ENCODE results near the gene CARD10.

The CARD10 gene

DNA sequence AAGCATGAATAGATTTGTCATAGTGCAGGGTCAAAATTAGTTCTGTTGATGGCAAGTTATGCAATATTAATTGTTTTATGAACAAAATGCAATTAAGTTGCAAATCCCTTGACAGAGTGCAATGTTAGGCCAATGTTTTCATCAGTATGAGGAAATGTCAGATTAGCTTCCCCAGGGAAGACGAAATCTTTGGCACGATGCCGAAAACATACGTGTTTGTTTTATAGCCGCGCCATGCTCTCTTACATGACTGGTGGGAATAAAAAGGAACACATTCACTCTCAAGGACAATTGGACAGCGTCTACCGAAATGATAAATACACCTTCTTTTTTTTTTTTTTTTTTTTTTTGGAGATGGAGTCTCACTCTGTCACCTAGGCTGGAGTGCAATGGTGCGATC is 60.0 kb downstream of the CARD10 start:
- no peak overlapping the region for H3K4me3 ChIP-seq (ENCODE audit: low read depth, low read length)
- DNase-seq (ENCODE audit: low read depth), result no peak
- in situ Hi-C loops (cut with HindIII; ENCODE audit: low sequenced_read_pairs), result no loop called here
- TF ChIP-seq, protein P1, sequence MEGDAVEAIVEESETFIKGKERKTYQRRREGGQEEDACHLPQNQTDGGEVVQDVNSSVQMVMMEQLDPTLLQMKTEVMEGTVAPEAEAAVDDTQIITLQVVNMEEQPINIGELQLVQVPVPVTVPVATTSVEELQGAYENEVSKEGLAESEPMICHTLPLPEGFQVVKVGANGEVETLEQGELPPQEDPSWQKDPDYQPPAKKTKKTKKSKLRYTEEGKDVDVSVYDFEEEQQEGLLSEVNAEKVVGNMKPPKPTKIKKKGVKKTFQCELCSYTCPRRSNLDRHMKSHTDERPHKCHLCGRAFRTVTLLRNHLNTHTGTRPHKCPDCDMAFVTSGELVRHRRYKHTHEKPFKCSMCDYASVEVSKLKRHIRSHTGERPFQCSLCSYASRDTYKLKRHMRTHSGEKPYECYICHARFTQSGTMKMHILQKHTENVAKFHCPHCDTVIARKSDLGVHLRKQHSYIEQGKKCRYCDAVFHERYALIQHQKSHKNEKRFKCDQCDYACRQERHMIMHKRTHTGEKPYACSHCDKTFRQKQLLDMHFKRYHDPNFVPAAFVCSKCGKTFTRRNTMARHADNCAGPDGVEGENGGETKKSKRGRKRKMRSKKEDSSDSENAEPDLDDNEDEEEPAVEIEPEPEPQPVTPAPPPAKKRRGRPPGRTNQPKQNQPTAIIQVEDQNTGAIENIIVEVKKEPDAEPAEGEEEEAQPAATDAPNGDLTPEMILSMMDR (IDR thresholded peaks at IDR 0.05; ENCODE audit: low read depth, low read length, missing control alignments), result no peak

DNA sequence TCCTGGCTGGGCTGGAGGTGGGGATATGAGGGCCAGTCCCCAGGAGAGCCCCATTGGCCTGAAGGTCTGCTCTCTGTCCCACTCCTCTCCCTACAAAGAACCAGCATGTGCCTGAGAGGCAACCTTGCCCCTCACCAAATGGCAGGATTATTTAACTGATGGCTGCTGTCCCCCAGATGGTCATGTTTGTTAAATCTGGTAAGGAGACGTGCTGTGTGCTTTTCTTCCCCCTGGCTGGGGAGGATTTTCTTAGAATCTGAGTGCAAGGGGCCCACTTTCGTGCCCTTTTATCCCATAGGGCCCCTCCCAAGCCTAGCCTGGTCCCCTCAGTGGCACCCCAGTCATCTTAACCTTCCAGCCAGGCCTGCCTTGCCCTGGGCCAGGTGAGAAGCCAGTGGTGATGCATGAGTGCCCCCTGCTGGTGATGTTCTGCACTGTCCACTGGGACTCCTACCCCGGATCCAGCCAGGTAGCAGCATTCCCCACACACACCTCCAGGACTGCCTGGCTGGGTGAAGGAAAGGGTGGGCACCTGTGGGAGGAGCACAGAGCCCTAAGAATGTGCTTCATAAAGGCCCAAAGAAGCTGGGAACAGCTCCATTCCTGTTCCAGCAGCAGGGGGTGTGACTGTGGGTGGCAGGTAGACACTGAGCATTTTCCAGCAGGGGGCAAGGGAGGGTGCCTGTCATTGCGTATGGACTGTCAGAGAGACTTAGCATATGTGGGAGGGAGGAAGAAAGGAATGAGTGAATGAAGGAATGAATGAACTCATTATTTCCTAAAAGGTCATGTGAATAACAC is 61.9 kb downstream of the CARD10 start:
- in situ Hi-C loops (cut with HindIII; ENCODE audit: low sequenced_read_pairs), result no loop called here
- H3K4me3 ChIP-seq (ENCODE audit: low read depth, low read length), result no peak overlapping the region
- TF ChIP-seq, protein P1 (IDR thresholded peaks at IDR 0.05; ENCODE audit: low read depth, low read length, missing control alignments), result peak; percentile 96
- peak; percentile 22 for DNase-seq (ENCODE audit: low read depth)

DNA sequence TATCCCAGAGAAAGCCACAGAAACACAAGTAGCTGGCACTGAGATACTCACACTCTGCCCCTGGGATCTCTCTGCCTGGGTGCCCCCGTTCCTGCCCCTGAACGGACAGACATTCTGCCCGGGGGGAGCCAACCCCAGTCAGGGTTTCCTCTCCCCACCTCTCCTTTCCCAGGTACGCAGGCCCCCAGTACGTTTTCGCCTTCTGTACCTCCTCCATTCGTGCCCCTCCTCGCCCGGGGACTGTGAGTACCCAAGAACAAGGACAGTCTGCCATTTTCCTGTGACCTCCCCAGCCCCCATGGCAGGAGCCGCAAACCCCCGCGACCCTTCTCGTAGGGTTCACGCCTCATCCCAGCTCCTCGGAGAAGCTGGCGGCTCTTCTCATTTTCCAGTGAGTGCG is 62.9 kb downstream of the CARD10 start:
- TF ChIP-seq, protein P1 (IDR thresholded peaks at IDR 0.05; ENCODE audit: low read depth, low read length, missing control alignments), result no peak
- in situ Hi-C loops (cut with HindIII; ENCODE audit: low sequenced_read_pairs), result no loop called here
- H3K4me3 ChIP-seq (ENCODE audit: low read depth, low read length), result no peak overlapping the region
- DNase-seq (ENCODE audit: low read depth), result no peak

DNA sequence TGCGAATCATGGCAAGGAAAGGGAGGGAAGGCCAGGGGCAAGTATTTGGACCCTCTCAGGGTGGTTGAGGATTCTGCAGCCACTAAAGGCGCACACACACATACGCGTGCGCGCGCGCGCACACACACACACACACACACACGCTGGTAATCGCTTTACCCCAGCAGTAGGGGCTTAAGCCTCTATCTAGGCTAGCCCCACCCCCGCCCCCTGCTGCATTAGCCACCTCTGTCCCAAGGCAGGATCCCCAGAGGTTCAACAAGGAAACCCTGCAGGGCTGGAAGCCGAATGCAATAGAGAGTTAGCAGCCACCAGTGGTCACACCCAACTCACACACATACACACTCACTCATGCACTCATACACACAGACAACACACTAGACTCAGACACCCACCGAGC is 63.3 kb downstream of the CARD10 start:
- in situ Hi-C loops (cut with HindIII; ENCODE audit: low sequenced_read_pairs), result no loop called here

DNA sequence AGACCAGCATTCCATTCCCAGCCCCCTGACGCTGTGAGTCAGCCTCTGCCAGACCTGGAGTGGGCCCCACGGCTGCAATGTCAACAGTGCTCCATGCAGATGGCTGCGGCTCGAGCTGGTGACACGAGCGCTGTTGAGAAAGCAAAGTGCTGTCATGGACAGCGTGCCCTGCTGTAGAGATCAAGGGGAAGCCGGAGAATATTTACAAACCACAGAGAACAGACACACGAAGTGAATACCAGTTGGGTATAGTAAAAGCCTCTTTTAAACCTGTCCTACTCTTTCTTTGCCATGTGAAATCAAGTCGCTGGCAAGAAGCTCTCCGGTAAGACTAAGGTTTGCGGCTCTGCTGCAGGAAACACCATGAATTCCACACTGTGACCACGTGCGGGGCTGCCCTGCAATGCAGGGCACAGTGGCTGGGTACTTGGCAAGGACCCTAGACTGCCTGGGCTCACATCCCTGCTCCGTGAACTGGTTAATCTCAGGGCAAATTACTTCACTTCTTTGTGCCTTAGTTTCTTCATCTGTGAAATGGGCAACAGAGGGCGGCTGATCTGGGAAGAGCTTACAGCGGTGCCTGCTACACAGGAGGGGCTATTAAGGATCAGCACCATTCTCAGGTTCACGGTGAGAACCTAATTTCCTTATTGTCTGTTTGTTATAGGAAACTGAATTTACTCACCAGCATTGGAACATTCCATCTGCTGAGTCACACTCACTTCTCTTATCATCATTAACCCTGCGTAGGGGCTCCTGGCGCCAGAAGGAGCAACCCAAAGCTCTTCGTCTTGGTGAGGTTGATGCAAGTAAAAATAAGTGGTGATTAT is 64.1 kb downstream of the CARD10 start:
- TF ChIP-seq, protein P1 (IDR thresholded peaks at IDR 0.05; ENCODE audit: low read depth, low read length, missing control alignments), result no peak
- peak; percentile 76 for DNase-seq (ENCODE audit: low read depth)
- in situ Hi-C loops (cut with HindIII; ENCODE audit: low sequenced_read_pairs), result no loop called here
- H3K4me3 ChIP-seq (ENCODE audit: low read depth, low read length), result no peak overlapping the region

More for the DNA sequence above, 63.3 kb downstream of the CARD10 start:
- H3K4me3 ChIP-seq (ENCODE audit: low read depth, low read length), result no peak overlapping the region
- no peak for DNase-seq (ENCODE audit: low read depth)
- TF ChIP-seq, protein P1 (IDR thresholded peaks at IDR 0.05; ENCODE audit: low read depth, low read length, missing control alignments), result no peak

DNA sequence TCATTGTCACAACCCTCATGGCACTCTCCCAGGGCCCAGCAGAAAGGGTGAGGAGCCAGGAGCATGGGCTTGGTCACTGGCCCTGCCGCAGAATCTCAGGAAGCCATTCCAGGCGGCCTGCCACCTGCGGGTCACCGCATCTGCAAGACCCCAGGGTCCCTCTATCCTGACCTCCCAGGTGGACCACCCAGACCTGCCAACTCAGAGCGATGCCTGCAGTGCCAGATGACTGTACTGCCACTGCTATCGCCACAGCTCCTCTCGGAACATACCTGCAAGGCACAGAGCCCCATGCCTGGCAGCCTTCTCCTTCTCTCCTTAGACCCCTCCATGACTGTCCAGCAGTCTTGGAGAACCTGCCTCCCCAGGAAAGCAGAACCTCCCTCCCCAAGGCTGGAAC is 65.5 kb downstream of the CARD10 start:
- in situ Hi-C loops (cut with HindIII; ENCODE audit: low sequenced_read_pairs), result no loop called here
- DNase-seq (ENCODE audit: low read depth), result no peak
- TF ChIP-seq, protein P1 (IDR thresholded peaks at IDR 0.05; ENCODE audit: low read depth, low read length, missing control alignments), result no peak
- H3K4me3 ChIP-seq (ENCODE audit: low read depth, low read length), result no peak overlapping the region
